GM21576 (cell line): ENCODE data around the gene ROGDI.

Source experiments
- ATAC-seq: cut with Tn5 transposase; IDR thresholded peaks from one replicate; pipeline ENCODE4 v1.9.1; 2021; ENCODE audit warnings: mild to moderate bottlenecking, moderate library complexity; ENCODE audit not compliant: unreplicated experiment

Gene ROGDI

GRCh38 chr16:4768549-4769305 is 33.7 kb downstream of the ROGDI start:
- ATAC-seq: peak; percentile 47

GRCh38 chr16:4767872-4768548 is 34.4 kb downstream of the ROGDI start:
- ATAC-seq: no peak

- ATAC-seq: peak; percentile 87
These were observed 35.4 kb downstream of the ROGDI start, which contains the start of gene ZNF500 for GRCh38 chr16:4766875-4767628. TSS of gene ZNF500 (minus strand) at chr16:4767162. CDS start at chr16:4765978, 1,184 bp downstream.

- no peak for ATAC-seq
These were observed 36.6 kb downstream of the ROGDI start for GRCh38 chr16:4765511-4766474.

- ATAC-seq: no peak
These were observed 38.6 kb downstream of the ROGDI start for GRCh38 chr16:4763791-4764190.

- no peak for ATAC-seq
These were observed 40.2 kb downstream of the ROGDI start for GRCh38 chr16:4762205-4762604.

- ATAC-seq: no peak
These were observed 42.1 kb downstream of the ROGDI start for GRCh38 chr16:4760221-4760910.

- ATAC-seq: no peak
These were observed 46.7 kb downstream of the ROGDI start for GRCh38 chr16:4755687-4756086.

- no peak for ATAC-seq
These were observed 47.6 kb downstream of the ROGDI start for GRCh38 chr16:4754865-4755264.

GRCh38 chr16:4753227-4753626 is 49.2 kb downstream of the ROGDI start:
- ATAC-seq: no peak

- no peak for ATAC-seq
These were observed 49.9 kb downstream of the ROGDI start for GRCh38 chr16:4752351-4753100.

GRCh38 chr16:4750896-4751295 is 51.5 kb downstream of the ROGDI start:
- ATAC-seq: no peak

GRCh38 chr16:4749700-4750257 is 52.7 kb downstream of the ROGDI start:
- ATAC-seq: no peak

GRCh38 chr16:4748682-4749411 is 53.6 kb downstream of the ROGDI start:
- ATAC-seq: no peak

- ATAC-seq: no peak
These were observed 54.3 kb downstream of the ROGDI start for GRCh38 chr16:4747906-4748681.

GRCh38 chr16:4746991-4747574 is 55.4 kb downstream of the ROGDI start:
- ATAC-seq: no peak
